22Rv1 (cell line): ENCODE results near the gene HYAL2.

Source experiments
- CTCF ChIP-seq: fragments of 450-650 bp; IDR thresholded peaks from 2 replicates; pipeline ENCODE4 v1.5.1; 2017; ENCODE audit warnings: mild to moderate bottlenecking
- ZFX ChIP-seq: fragments of 450-650 bp; IDR thresholded peaks from 2 replicates; pipeline ENCODE4 v1.6.1; 2017; ENCODE audit warnings: antibody characterized with exemption, borderline replicate concordance

GRCh38 chr3:50320853-50321335, 1.7 kb downstream of the HYAL2 start:
- TF ChIP-seq CTCF (no peak), ZFX (no peak)
